ENCODE data around the gene RHBG. TPM values are rescaled to one million over a fixed set of nuclear protein-coding genes. Genes with fewer than 3 reads are reported as not detected.

Gene RHBG
- total and polyA plus RNA-seq, 8 donors = 0.16 to 3.5 (median 0.58) TPM

GRCh38 chr1:156418416-156419070 lies 49.5 kb downstream of the RHBG start:
- WGBS, 2 donors = 83 to 90% methylated on average over 12 of the region's 12 CpGs
- H3K36me3 ChIP-seq = no peaks in the 10 kb centered on the region
- H3K27me3 ChIP-seq = peaks cover 0 to 21% (median 3%) of the 10 kb centered on the region in 4 donors
- DNase-seq (no peak), FAIRE-seq (no peak), ATAC-seq (no peak)
- TF ChIP-seq, protein P1, sequence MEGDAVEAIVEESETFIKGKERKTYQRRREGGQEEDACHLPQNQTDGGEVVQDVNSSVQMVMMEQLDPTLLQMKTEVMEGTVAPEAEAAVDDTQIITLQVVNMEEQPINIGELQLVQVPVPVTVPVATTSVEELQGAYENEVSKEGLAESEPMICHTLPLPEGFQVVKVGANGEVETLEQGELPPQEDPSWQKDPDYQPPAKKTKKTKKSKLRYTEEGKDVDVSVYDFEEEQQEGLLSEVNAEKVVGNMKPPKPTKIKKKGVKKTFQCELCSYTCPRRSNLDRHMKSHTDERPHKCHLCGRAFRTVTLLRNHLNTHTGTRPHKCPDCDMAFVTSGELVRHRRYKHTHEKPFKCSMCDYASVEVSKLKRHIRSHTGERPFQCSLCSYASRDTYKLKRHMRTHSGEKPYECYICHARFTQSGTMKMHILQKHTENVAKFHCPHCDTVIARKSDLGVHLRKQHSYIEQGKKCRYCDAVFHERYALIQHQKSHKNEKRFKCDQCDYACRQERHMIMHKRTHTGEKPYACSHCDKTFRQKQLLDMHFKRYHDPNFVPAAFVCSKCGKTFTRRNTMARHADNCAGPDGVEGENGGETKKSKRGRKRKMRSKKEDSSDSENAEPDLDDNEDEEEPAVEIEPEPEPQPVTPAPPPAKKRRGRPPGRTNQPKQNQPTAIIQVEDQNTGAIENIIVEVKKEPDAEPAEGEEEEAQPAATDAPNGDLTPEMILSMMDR (IDR thresholded peaks at IDR 0.05) = no peak
- intact Hi-C loops (cut with DNase I) = no loop called here
- no peaks in the 10 kb centered on the region for H3K9me3 ChIP-seq
- no peak overlapping the region for H3K4me3 ChIP-seq
- no peak overlapping the region for H3K27ac ChIP-seq
- peaks cover 4 to 20% (median 11%) of the 10 kb centered on the region in 3 donors for H3K4me1 ChIP-seq

GRCh38 chr1:156419854-156420204 lies 50.8 kb downstream of the RHBG start:
- H3K27me3 ChIP-seq = peaks cover 0 to 27% (median 1%) of the 10 kb centered on the region in 4 donors
- H3K9me3 ChIP-seq = no peaks in the 10 kb centered on the region
- intact Hi-C loops (cut with DNase I) = no loop called here
- peak overlapping the region in 1 of 4 donors; percentile 39 for H3K4me3 ChIP-seq
- no peak for FAIRE-seq
- no peak for ATAC-seq
- no peak for DNase-seq
- no peak overlapping the region for H3K27ac ChIP-seq
- TF ChIP-seq, protein P1 (IDR thresholded peaks at IDR 0.05) = no peak
- WGBS, 2 donors = 55 to 62% methylated on average over 5 of the region's 5 CpGs
- H3K36me3 ChIP-seq = no peaks in the 10 kb centered on the region
- peaks cover 4 to 20% (median 11%) of the 10 kb centered on the region in 3 donors for H3K4me1 ChIP-seq

DNA sequence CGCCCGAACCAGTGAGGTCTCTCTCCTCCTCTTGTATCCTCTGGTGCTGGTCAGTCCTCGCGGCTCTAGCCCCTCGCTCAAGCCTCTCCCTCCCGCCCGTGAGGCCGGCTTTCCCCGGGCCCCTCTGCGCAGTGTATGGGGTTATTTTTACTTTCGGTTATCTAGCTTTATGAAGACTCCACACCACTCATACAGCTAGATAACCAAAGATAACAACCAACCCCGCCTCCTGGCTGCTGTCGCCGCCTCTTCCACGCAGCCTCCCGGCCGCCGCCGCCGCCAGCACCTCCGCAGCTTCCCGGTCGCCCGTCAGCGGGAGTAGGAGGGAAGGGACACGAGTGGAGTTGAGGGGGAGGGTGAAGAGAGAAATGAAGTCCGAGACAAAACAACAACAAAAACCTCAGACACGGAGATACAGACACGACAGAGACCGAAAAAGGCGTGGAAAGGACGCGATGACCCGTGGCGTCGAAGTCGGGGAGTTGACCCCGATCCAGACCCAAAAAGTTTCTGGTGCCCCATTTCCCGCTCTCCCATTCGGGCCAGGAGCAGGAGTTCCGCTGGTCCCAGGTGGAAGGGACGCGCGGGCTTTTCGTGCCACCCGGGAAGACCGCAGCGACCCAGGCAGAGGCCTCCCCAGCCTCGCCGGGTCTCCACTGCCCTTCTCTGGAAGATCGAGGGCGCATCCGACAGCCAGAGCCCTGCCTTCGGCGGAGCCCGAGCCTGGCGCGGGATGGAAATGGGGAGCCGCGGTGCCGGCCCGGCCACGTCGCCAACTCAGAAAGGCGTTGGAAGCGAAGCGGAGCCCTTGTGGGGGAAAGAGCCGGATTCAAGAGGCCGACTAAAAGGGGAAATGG lies 51.4 kb downstream of the RHBG start:
- ATAC-seq (peak in 3 of 4 donors; percentile 6 to 34 (median 28)), FAIRE-seq (no peak), DNase-seq (peak in 1 of 6 donors; percentile 70)
- Histone ChIP-seq H3K4me3 (peak overlapping the region in 1 of 4 donors; percentile 39), H3K27me3 (peaks cover 0 to 27% (median 0%) of the 10 kb centered on the region in 4 donors), H3K27ac (no peak overlapping the region), H3K9me3 (no peaks in the 10 kb centered on the region), H3K36me3 (no peaks in the 10 kb centered on the region), H3K4me1 (peaks cover 4 to 20% (median 11%) of the 10 kb centered on the region in 3 donors)
- TF ChIP-seq, protein P1 (IDR thresholded peaks at IDR 0.05) = no peak
- intact Hi-C loops (cut with DNase I) = no loop called here
- 12 to 13% methylated on average over 64 to 69 of the region's 69 CpGs for WGBS, 2 donors

DNA sequence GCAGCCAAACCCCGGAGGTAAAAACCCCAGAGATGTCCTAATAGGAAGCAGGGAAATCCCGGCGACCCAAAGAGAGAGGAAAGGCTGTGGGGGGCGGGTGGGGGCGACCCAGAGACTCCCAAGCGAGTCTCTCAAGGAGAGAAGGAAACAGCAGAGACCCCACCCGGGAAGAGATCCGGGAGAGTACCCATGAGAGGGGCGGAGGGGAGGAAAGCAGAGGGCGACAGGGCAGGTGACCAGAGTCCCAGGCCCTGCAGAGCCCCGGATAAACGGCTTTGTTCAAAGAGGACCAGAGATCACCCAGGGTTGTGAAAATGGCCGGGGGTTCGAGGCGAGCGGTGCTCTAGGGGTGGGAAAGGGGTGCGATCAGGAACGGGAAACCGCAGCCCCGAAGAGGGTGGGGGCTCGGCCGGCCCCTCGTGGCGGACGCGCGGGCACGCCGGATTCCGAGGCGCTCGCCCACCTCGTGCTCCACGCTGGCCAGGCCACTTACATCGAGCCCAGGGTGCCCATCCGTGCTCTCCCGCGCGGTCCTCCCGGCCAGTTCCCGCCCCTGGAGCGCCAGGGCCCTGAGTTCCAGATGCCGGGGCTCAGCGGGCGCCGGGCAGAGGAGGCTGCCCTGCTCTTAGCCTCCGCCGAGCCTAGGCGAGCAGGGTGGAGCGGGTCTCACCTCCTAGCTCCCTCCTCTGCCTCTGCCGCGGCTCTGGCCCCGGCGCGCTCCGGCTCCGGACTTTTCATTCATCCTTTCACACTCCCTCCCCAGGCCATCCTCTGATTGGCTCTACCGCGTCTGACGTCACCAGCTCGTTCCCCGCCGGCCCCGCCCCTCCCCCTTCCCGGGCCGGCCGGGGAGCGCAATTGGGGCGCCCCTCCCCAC lies 52.3 kb downstream of the RHBG start:
- no peaks in the 10 kb centered on the region for H3K36me3 ChIP-seq
- intact Hi-C loops (cut with DNase I) = no loop called here
- H3K4me3 ChIP-seq = peak overlapping the region in 2 of 4 donors; percentile 17 to 39
- H3K27me3 ChIP-seq = peaks cover 0 to 27% (median 0%) of the 10 kb centered on the region in 4 donors
- no peaks in the 10 kb centered on the region for H3K9me3 ChIP-seq
- H3K4me1 ChIP-seq = peaks cover 4 to 20% (median 11%) of the 10 kb centered on the region in 3 donors
- ATAC-seq (peak; percentile 90 to 94 (median 91)), DNase-seq (peak; percentile 74 to 86 (median 80)), FAIRE-seq (no peak)
- H3K27ac ChIP-seq = no peak overlapping the region
- TF ChIP-seq, protein P1 (IDR thresholded peaks at IDR 0.05) = no peak
- 3 to 4% methylated on average over 60 to 69 of the region's 69 CpGs for WGBS, 2 donors

Measured in pancreas (tissue), 10 donors.